Measurements from ENCODE around the gene TMEM156.
A peak's percentile ranks its signal among the peaks of the same experiment; 100 is the strongest.
"Not testable (repeated sequence)": the region's sequence is repeated elsewhere in the genome, so short reads cannot be mapped to it uniquely, and the experiment has no call there.

The TMEM156 gene

DNA sequence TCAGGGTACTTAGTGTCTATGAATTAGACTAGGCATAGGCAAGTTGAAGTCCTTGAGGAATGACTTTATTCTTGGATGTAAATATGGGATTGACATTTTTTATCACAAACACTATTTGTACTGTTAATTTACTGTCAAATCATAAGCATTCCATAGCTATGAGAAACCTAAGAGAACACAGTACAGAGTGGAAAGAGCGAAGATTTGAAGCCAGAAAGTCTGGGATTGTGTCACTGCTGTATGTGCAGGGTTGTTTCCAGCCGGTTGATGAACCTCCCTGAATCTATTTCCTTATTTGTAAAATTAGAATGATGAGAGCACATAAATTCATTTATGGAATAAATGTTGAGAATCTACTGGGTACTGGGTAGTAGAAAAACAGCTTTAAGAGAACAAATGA, 15.5 kb upstream of the TMEM156 start:
- Mint-ChIP-seq H3K27me3 (no peaks in the 10 kb centered on the region), H3K4me1 (peaks cover 67% of the 10 kb centered on the region), H3K4me3 (peak overlapping the region; percentile 19), H3K9me3 (no peaks in the 10 kb centered on the region), H3K27ac (peak overlapping the region; percentile 39), H3K36me3 (no peaks in the 10 kb centered on the region)

DNA sequence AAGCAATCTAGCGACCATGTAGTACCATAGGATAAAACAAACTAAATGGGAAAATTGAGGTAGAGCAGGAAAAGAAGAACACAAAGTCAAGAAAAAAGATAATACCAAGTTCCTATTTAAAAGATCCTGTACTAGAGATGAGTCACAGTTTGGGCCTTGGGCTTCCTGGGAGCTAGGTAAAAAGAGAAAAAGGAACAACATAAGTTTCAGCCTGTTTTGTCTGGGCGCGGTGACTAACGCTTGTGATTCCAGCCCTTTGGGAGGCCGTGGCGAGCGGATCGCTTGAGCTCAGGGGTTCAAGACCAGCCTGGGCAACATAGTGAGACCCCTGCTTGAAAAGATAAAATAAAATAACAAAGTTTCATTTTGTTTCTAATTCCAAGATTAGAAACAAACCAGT, 14.0 kb upstream of the TMEM156 start:
- H3K4me1 Mint-ChIP-seq = peaks cover 60% of the 10 kb centered on the region
- no peaks in the 10 kb centered on the region for H3K36me3 Mint-ChIP-seq
- no peaks in the 10 kb centered on the region for H3K9me3 Mint-ChIP-seq
- H3K27ac Mint-ChIP-seq = peak overlapping the region; percentile 95
- peak overlapping the region; percentile 91 for H3K4me3 Mint-ChIP-seq
- no peaks in the 10 kb centered on the region for H3K27me3 Mint-ChIP-seq

DNA sequence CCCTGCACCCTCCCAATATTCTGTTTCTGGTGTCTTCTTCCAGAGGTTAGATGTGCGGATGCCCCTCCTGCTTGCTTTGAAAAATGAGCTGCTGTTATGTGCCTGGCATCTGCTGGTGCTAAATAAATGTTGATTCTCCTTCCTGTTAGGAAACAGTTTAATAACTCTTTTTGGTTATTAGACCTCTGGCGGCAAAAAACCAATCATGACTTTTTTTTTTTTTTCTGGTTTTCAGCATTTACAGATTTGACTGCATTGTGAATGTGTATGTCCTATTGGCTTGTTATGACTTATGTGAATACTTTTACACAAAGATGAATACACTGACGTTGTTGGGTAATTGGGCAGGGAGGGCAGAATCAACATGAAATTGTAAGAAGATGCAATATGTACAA, 13.6 kb upstream of the TMEM156 start:
- H3K36me3 Mint-ChIP-seq = no peaks in the 10 kb centered on the region

DNA sequence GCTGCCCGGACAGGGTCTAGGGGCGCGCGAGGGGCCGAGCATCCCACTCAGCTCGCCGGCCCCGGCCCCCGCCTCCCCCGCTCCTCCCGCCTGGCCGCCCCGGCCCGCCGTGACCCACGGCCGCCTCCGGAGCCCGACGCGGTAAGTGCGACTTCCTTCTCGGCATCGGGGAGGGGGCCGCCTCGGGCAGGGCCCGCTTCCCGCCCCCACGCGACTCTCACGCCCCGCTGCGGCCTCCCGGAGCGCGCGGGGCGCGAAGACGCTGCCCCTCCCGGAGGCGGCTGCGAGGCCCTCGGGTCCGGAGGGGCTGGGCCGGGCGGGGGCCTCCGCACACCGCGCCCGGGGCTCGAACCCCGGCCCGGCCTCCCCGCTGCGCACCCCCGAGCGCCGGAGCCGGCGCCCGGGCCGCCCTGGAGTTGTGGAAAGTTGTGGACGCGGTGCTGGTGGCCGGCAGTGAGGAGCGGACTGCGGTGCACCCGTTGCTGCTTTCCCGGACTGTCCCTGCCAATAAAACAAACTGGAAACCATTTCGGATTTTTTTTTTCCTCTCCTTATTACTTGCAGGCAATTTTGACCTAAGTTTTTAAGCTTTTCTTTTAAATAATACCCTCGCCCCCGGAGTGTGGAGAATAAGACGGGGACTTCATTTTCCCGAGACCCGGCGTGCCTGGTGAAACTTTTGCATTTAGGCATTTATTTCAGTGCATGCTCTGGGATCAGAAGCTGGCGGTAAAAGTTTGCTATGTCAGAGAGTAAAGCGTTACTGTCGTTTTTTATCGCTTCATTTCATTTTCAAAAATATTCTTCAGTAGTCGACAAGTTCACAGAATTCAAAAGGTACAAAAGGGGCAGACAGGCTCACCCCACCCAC, 13.0 kb upstream of the TMEM156 start:
- H3K4me1 Mint-ChIP-seq = peaks cover 49% of the 10 kb centered on the region
- H3K27ac Mint-ChIP-seq = peak overlapping the region; percentile 95
- H3K36me3 Mint-ChIP-seq = no peaks in the 10 kb centered on the region
- H3K9me3 Mint-ChIP-seq = no peaks in the 10 kb centered on the region
- H3K4me3 Mint-ChIP-seq = peak overlapping the region; percentile 91
- H3K27me3 Mint-ChIP-seq = no peaks in the 10 kb centered on the region

More for the DNA sequence above, 13.6 kb upstream of the TMEM156 start:
- Mint-ChIP-seq H3K4me1 (peaks cover 56% of the 10 kb centered on the region), H3K27me3 (no peaks in the 10 kb centered on the region), H3K27ac (peak overlapping the region; percentile 95), H3K9me3 (no peaks in the 10 kb centered on the region), H3K4me3 (peak overlapping the region; percentile 91)

DNA sequence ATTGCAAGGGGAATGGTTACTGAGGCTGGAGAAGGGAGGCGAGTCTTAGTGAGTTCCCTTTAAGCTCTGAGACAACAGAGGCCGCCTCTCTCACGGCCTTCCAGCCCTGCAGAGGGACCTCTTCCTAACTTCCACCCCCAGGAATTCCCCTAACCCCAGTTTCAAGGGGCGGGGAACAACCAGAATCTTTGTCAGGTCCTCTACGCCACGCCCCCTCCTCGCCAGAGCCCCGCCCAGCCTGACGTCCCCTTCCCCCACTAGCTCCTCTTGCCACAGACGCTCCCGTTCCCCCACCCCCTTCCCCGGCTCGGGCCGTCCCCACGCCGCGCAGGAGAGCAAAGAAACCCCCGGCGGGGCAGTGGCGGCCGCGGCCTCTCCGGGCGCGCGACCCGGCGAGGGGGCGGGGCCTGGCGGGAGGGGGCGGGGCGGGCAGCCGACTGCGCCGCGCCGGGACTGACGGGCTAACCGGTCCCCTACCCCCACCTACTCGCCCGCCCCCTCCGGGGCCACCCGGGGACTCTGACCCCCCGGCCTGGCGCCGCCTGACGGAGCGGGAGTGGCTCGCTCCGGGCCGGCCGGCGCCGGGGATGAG, 12.3 kb upstream of the TMEM156 start:
- Mint-ChIP-seq H3K4me1 (peaks cover 48% of the 10 kb centered on the region), H3K4me3 (peak overlapping the region; percentile 90), H3K27me3 (no peaks in the 10 kb centered on the region), H3K9me3 (no peaks in the 10 kb centered on the region), H3K27ac (peak overlapping the region; percentile 91), H3K36me3 (no peaks in the 10 kb centered on the region)

DNA sequence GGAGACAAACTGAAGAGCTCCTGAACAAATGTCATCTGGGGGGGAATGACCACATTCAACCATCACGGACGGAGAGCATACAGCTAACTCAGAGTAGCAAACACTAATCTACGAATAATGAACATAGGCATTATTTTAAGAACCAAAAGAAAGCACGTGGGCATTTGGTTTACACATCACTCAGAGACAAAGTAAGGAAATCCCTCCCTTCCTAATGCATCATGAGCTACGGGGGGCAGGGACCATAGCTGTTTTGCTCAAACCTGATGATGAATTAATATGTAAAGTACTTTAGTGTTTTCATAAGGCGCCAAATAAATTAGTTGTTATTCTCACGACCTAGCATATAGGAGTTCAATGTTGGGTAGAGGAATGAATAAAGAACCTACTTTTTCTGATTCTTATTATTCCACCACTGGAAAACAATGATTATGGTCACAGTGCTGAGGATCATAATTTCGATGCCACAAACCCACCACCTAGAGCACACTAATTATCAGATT, 11.7 kb upstream of the TMEM156 start:
- Mint-ChIP-seq H3K4me3 (peak overlapping the region; percentile 90), H3K9me3 (no peaks in the 10 kb centered on the region), H3K4me1 (peaks cover 47% of the 10 kb centered on the region), H3K27ac (peak overlapping the region; percentile 91), H3K36me3 (no peaks in the 10 kb centered on the region), H3K27me3 (no peaks in the 10 kb centered on the region)

DNA sequence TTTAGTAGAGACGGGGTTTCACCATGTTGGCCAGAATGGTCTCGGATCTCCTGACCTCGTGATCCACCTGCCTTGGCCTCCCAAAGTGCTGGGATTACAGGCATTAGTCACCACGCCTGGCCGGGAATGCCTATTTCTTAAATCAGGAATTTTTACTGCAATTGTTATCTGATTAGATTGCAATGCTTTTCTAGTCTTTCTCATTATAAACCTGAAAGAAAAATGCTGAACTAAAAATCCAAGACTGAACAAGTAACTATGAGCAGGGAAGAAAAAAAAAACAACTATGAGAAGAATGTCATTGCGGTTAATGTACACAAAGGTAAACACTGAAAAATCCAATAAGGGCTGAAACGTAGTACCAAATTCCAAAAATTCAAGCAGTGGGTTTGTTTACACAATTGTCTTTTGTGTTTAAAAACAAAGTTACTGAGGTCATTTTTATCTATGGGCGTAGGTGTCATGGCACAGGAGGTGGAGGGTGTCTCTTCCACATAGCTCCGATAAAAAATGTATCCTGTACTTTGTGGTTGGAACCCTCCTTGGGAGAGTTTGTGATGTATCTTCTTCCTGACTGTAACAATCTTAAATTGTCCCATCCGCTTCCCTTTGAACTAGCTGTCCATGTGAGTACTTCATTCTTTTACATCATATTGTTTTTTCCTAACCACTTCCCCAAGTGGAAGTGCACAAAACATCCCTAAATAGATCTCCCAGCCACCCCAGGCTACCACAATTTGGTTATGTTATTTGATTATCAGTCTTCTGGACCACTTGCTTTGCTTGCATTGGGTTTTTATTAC, 11.1 kb upstream of the TMEM156 start:
- H3K9me3 Mint-ChIP-seq = no peaks in the 10 kb centered on the region
- no peaks in the 10 kb centered on the region for H3K27me3 Mint-ChIP-seq
- peak overlapping the region; percentile 90 for H3K4me3 Mint-ChIP-seq
- peak overlapping the region; percentile 43 for H3K27ac Mint-ChIP-seq
- peaks cover 41% of the 10 kb centered on the region for H3K4me1 Mint-ChIP-seq
- H3K36me3 Mint-ChIP-seq = no peaks in the 10 kb centered on the region

DNA sequence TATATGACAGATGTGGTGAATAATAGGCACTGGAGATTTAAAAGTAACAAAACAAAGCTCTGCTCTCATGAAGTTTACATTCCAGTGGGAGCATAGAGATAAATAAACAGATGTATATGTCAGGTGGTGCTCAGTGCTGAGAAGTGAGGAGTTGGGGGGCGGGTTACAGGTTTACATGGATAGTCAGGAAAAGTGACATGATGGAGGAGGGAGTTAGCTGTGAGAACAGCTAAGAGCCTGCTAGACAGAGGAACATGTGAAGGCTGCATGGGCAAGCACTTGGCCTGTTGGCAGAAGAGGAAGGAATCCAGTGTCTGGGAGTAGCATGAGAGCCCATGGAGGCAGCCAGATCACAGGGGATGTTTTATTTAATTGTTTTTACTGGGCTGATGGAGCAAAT, 10.2 kb upstream of the TMEM156 start:
- no peaks in the 10 kb centered on the region for H3K27me3 Mint-ChIP-seq
- H3K9me3 Mint-ChIP-seq = no peaks in the 10 kb centered on the region
- H3K27ac Mint-ChIP-seq = peak overlapping the region; percentile 3
- no peak overlapping the region for H3K4me3 Mint-ChIP-seq
- peaks cover 40% of the 10 kb centered on the region for H3K4me1 Mint-ChIP-seq
- H3K36me3 Mint-ChIP-seq = no peaks in the 10 kb centered on the region

DNA sequence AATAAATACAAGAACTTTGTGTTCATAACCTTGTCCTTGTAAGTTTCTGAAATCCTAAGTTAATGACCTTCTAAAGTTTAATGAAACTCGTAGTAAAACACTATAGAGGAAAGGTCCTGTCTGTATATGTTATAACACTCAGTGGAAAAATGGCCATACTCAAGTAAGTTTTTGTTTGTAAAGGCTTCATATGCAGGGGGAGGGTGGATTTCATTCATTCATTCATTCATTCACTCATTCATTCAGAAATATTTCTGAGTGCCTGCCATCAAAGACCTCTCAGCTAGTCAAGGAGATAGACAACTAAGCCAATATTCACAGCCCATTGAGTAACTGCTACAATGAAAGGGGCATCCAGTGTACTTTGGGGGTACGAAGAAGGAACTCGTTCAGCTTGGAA, 6.9 kb upstream of the TMEM156 start:
- Mint-ChIP-seq H3K36me3 (no peaks in the 10 kb centered on the region), H3K4me3 (no peak overlapping the region), H3K9me3 (no peaks in the 10 kb centered on the region), H3K27me3 (no peaks in the 10 kb centered on the region), H3K27ac (no peak overlapping the region), H3K4me1 (peaks cover 37% of the 10 kb centered on the region)

DNA sequence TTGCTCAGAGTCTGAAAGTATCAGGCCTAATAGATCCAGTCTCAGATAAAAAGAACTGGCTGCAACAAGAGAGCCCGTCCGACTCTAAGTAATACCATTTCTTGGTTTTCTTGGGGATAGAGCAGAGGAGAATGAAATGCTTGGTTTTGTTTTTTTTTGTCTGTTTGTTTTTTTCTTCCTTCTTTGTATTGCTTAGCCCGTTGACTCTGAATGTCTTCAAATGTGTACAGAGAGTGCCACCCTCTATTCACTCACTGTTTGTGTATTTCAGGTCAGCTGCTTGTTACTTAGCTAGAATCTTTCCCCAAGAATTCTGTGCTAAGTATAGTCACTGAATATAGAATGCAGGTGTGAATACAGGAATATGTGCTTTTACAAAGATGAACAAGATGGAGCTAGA, 5.7 kb upstream of the TMEM156 start:
- no peaks in the 10 kb centered on the region for H3K36me3 Mint-ChIP-seq
- H3K27me3 Mint-ChIP-seq = no peaks in the 10 kb centered on the region
- no peak overlapping the region for H3K4me3 Mint-ChIP-seq
- H3K4me1 Mint-ChIP-seq = peaks cover 39% of the 10 kb centered on the region
- no peak overlapping the region for H3K27ac Mint-ChIP-seq
- no peaks in the 10 kb centered on the region for H3K9me3 Mint-ChIP-seq

DNA sequence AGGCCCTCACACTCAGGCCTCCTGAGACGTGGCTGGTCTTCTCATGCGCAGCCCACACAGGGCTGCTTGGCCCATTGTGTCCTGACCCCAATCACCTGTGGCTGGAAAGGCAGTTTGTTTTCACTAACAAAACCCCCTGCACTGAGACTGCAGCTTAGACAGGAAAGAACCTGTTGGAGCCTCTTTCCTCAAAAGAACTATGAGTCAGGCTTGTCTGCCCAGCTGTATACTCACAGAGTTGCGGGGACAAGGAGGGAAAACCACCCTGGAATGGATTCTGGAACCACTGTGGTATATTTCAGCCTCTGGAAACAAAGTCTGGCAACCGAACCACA, 5.2 kb upstream of the TMEM156 start:
- Mint-ChIP-seq H3K36me3 (no peaks in the 10 kb centered on the region), H3K9me3 (no peaks in the 10 kb centered on the region), H3K4me3 (no peak overlapping the region), H3K27ac (no peak overlapping the region), H3K27me3 (no peaks in the 10 kb centered on the region), H3K4me1 (peaks cover 42% of the 10 kb centered on the region)

DNA sequence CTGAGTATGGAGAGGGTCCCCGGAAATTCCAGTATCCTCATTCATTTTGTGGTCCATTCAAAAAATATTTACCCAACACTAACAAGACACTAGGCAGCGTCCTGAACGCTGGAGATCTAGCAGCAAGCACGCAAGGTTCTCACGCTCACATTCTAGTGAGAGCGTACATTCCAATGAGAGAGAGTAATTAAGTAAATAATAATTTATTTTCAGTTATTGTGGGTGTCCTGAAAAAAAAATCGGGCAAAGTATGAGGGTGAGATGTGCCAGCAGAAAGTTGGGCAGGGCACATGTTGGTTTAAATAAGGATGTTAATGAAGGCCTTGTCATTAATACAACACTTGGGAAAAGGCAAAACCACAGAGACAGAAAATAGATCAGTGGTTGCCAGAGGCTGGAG, 4.0 kb upstream of the TMEM156 start:
- Mint-ChIP-seq H3K27me3 (no peaks in the 10 kb centered on the region), H3K9me3 (no peaks in the 10 kb centered on the region), H3K4me3 (no peak overlapping the region), H3K27ac (peak overlapping the region; percentile 14), H3K36me3 (no peaks in the 10 kb centered on the region), H3K4me1 (peaks cover 44% of the 10 kb centered on the region)

DNA sequence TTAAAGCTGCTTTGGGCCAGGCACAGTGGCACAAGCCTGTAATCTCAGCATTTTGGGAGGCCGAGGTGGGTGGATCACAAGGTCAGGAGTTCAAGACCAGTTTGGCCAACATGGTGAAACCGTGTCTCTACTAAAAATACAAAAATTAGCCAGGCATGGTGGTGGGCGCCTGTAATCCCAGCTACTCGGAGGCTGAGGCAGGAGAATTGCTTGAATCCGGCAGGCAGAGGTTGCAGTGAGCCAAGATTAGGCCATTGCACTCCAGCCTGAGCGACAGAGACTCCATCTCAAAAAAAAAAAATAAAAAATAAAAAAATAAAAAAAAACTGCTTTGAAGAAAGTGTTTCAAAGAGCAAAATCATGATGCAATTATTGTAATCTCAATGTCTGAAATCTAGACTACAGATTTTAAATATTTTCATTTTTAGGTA, 604 bp downstream of the TMEM156 start:
- not testable (repeated sequence) for H3K36me3 Mint-ChIP-seq, H3K9me3 Mint-ChIP-seq, H3K27me3 Mint-ChIP-seq
- Mint-ChIP-seq H3K4me1 (peaks cover 58% of the 10 kb centered on the region), H3K27ac (peak overlapping the region; percentile 82), H3K4me3 (peak overlapping the region; percentile 83)

DNA sequence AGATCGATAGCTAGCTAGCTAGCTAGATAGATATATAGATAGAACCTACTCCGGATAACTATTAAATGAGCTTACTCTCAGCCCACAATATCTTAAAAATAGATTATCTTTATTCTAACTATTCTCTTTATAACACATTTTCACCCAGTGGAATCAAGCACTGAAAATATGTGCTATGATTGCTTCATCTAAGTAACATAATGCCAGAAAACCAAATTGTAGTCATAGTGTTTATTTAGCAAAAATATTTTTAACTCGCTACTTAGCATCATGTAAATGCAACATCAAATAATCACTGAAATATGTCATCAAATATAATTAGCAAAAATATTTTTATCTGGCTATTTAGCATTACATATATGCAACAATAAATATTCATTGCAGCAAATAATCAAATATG, 1.5 kb downstream of the TMEM156 start:
- Mint-ChIP-seq H3K27ac (peak overlapping the region; percentile 82), H3K27me3 (no peaks in the 10 kb centered on the region), H3K4me1 (peaks cover 58% of the 10 kb centered on the region), H3K36me3 (peaks cover 3% of the 10 kb centered on the region), H3K4me3 (peak overlapping the region; percentile 83), H3K9me3 (no peaks in the 10 kb centered on the region)

DNA sequence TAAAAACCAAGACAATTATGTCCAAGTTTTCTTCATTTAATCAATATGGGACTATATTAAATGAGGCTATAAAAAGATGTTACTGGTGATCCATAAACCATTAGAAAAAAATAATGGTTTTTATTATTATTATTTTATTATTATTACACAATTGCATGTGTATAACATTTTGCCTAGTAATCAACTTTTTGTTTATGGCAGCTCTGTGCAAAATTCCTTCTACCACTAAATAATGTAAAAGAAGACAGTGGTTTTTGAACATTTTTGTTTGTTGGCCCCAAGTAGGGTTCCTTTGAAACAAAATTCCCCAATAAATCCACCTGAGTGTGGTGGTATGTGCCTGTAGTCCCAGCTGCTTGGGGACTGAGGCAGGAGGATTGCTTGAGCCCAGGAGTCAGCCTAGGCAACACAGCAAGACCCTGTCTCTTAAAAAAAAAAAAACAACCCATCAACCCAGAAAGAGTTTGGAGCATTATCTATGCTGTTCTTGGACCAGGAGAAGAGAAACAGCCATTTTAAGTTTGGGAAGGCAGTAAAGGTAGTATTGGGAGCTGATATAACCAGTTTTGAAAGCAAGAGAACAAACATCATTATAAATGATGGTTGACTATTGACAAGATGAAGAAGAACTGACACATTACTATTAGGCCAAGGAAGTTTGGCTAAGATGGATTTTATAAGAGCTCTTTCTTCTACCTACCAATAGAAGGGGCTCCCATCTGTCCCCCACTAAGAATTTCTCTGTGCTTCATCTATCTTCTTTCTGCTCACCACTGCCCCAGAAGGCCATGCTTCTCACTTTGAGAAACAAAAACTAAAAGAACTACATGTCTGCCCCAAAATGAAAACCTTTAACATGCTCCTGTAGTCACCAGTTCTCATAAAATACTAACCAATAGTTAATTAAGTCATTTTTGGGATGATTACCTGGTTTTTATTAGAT, 2.2 kb downstream of the TMEM156 start:
- Mint-ChIP-seq H3K27ac (peak overlapping the region; percentile 82), H3K4me1 (peaks cover 58% of the 10 kb centered on the region), H3K36me3 (peaks cover 5% of the 10 kb centered on the region)

More for the DNA sequence above, 2.2 kb downstream of the TMEM156 start:
- no peaks in the 10 kb centered on the region for H3K27me3 Mint-ChIP-seq
- no peaks in the 10 kb centered on the region for H3K9me3 Mint-ChIP-seq
- peak overlapping the region; percentile 83 for H3K4me3 Mint-ChIP-seq
